Breast epithelium (tissue), 4 donors: ENCODE measurements around the gene FYB1. TPM values are rescaled to one million over a fixed set of nuclear protein-coding genes. Genes with fewer than 3 reads are reported as not detected.

Source experiments
- DNase-seq, 2 donors: peaks; one replicate each; pipeline ENCODE4 v3.0.0-alpha.2; 2019; ENCODE audit warnings: low spot score in 2 of 2
- H3K27ac ChIP-seq, 2 donors: fragments of 200-600 bp; sonication (generic) in 1 of 2; one replicate each; pipeline ENCODE4 v1.5.1; 2016 to 2019; ENCODE audit warnings: mild to moderate bottlenecking in 1 of 2
- H3K27me3 ChIP-seq, 2 donors: fragments of 200-600 bp; sonication (generic) in 1 of 2; one replicate each; pipeline versions ENCODE4 v1.5.1 to v1.6.0; 2017 to 2019; ENCODE audit warnings: control low read depth in 1 of 2, mild to moderate bottlenecking in 1 of 2
- H3K36me3 ChIP-seq: fragments of 200-600 bp; one replicate; pipeline ENCODE4 v1.5.1; 2019
- H3K4me1 ChIP-seq, 2 donors: fragments of 200-600 bp; sonication (generic); one replicate each; pipeline ENCODE4 v1.5.1; 2016 to 2019; ENCODE audit warnings: control low read depth in 1 of 2
- H3K4me3 ChIP-seq, 3 donors: fragments of 200-600 bp; sonication (generic); 1 replicate in 2 of 3; 2 replicates in 1 of 3; pipeline ENCODE4 v1.5.1; 2016 to 2019; ENCODE audit warnings: mild to moderate bottlenecking in 3 of 3, moderate library complexity in 2 of 3
- H3K9me3 ChIP-seq, 2 donors: fragments of 200-600 bp; sonication (generic) in 1 of 2; one replicate each; pipeline ENCODE4 v1.5.1; 2016 to 2019; ENCODE audit warnings: control low read depth in 1 of 2
- POLR2A ChIP-seq: fragments of 450-650 bp; IDR thresholded peaks from one replicate; pipeline ENCODE4 v1.6.1; 2016; ENCODE audit warnings: antibody characterized with exemption, mild to moderate bottlenecking, moderate library complexity
- POLR2AphosphoS5 ChIP-seq, 3 donors: sonication (generic); formaldehyde crosslinking; IDR thresholded peaks; one replicate each; pipeline ENCODE4 v1.6.1; 2017; ENCODE audit warnings: antibody characterized with exemption in 3 of 3
- intact Hi-C: fragments of 100-400 bp; cut with DNase I; formaldehyde crosslinking; loops from one replicate; pipeline ENCODE4 v1.15.1; 2023; ENCODE audit warnings: low total_unique reads
- total RNA-seq, 3 donors: library from RNA; depleted of rRNA; stranded (reverse); fragments of >200 nt; gene quantifications; one replicate each; pipeline ENCODE4 v1.1.0, GENCODE V29; 2016
- TF ChIP-seq, protein P1 (sequence below), 3 donors: fragments of 450-650 bp; IDR thresholded peaks; one replicate each; pipeline ENCODE4 v1.5.1; 2016 to 2017; ENCODE audit warnings: antibody characterized with exemption in 3 of 3, mild to moderate bottlenecking in 3 of 3, moderate library complexity in 3 of 3

FYB1 gene, protein sequence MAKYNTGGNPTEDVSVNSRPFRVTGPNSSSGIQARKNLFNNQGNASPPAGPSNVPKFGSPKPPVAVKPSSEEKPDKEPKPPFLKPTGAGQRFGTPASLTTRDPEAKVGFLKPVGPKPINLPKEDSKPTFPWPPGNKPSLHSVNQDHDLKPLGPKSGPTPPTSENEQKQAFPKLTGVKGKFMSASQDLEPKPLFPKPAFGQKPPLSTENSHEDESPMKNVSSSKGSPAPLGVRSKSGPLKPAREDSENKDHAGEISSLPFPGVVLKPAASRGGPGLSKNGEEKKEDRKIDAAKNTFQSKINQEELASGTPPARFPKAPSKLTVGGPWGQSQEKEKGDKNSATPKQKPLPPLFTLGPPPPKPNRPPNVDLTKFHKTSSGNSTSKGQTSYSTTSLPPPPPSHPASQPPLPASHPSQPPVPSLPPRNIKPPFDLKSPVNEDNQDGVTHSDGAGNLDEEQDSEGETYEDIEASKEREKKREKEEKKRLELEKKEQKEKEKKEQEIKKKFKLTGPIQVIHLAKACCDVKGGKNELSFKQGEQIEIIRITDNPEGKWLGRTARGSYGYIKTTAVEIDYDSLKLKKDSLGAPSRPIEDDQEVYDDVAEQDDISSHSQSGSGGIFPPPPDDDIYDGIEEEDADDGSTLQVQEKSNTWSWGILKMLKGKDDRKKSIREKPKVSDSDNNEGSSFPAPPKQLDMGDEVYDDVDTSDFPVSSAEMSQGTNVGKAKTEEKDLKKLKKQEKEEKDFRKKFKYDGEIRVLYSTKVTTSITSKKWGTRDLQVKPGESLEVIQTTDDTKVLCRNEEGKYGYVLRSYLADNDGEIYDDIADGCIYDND
- 10 to 100 TPM; 10.2 to 17.9 (median 11.4) TPM for total RNA-seq

DNA sequence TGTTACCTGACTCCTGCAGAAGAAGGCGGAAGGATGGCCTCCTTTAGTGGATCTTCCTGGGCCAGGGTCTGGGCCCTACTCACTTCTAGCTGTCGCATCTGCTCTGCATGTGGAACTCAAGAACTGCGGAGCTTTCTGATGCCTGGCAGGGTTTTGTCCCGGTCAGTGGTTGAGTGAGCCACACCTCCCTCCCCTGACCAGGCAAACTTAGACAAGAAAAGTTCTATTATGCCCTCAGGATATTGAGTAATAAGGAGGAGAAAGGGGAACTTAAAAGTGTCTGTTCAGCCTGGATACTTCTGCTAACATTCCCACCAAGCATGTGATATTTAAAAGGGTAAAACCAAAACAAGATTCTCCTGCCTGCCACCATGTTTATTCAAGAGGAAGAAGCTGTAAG is at the start of gene FYB1:
FYB1 (minus strand) TSS at position 127 of the 400 bp plus-strand sequence. CDS start 16,603 bp downstream, outside the sequence.
- H3K27me3 ChIP-seq = no peaks in the 10 kb centered on the region
- no peaks in the 10 kb centered on the region for H3K4me1 ChIP-seq
- TF ChIP-seq POLR2AphosphoS5 (IDR thresholded peaks at IDR 0.05) (no peak), POLR2A (no peak)
- TF ChIP-seq, protein P1, sequence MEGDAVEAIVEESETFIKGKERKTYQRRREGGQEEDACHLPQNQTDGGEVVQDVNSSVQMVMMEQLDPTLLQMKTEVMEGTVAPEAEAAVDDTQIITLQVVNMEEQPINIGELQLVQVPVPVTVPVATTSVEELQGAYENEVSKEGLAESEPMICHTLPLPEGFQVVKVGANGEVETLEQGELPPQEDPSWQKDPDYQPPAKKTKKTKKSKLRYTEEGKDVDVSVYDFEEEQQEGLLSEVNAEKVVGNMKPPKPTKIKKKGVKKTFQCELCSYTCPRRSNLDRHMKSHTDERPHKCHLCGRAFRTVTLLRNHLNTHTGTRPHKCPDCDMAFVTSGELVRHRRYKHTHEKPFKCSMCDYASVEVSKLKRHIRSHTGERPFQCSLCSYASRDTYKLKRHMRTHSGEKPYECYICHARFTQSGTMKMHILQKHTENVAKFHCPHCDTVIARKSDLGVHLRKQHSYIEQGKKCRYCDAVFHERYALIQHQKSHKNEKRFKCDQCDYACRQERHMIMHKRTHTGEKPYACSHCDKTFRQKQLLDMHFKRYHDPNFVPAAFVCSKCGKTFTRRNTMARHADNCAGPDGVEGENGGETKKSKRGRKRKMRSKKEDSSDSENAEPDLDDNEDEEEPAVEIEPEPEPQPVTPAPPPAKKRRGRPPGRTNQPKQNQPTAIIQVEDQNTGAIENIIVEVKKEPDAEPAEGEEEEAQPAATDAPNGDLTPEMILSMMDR (IDR thresholded peaks at IDR 0.05) = no peak
- no peak for DNase-seq
- H3K36me3 ChIP-seq = no peaks in the 10 kb centered on the region
- H3K4me3 ChIP-seq = peak within 1 kb of the TSS in 2 of 3 donors; percentile 7 to 12
- intact Hi-C loops = no loop called here
- no peaks in the 10 kb centered on the region for H3K9me3 ChIP-seq
- no peak within 1 kb of the TSS for H3K27ac ChIP-seq

- Histone ChIP-seq H3K27me3 (no peaks in the 10 kb centered on the region), H3K36me3 (no peaks in the 10 kb centered on the region), H3K9me3 (no peaks in the 10 kb centered on the region), H3K4me1 (no peaks in the 10 kb centered on the region), H3K27ac (no peak overlapping the region), H3K4me3 (no peak overlapping the region)
- DNase-seq = no peak
- TF ChIP-seq, protein P1 (IDR thresholded peaks at IDR 0.05) = no peak
- TF ChIP-seq POLR2A = no peak
- TF ChIP-seq POLR2AphosphoS5 (IDR thresholded peaks at IDR 0.05) = no peak
- intact Hi-C loops = no loop called here
These were observed 47.8 kb upstream of the FYB1 start for GRCh38 chr5:39267186-39267585.

DNA sequence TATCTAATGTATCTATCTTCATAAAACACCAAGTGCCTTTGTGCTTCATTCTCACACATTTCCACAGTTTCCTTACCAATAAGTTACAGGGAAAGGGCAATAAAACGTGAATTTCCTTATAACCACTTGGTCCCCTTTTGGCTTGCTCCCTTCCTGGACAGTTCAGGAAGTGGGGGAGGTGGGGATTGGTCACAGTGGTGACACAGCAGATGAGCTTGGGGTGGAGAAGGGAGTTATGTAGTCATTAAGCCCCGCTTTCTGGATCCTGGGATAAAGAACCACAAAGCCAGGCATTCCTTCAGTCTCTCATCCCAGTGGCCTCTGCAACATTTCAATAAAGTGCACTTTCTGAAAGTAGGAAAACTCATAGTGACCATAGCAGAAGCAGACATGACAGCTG is 47.1 kb upstream of the FYB1 start:
- Histone ChIP-seq H3K9me3 (no peaks in the 10 kb centered on the region), H3K27ac (no peak overlapping the region), H3K27me3 (no peaks in the 10 kb centered on the region), H3K4me3 (no peak overlapping the region), H3K36me3 (no peaks in the 10 kb centered on the region), H3K4me1 (no peaks in the 10 kb centered on the region)
- intact Hi-C loops = no loop called here
- DNase-seq = no peak
- TF ChIP-seq, protein P1 (IDR thresholded peaks at IDR 0.05) = no peak
- TF ChIP-seq POLR2AphosphoS5 (IDR thresholded peaks at IDR 0.05) (no peak), POLR2A (no peak)

DNA sequence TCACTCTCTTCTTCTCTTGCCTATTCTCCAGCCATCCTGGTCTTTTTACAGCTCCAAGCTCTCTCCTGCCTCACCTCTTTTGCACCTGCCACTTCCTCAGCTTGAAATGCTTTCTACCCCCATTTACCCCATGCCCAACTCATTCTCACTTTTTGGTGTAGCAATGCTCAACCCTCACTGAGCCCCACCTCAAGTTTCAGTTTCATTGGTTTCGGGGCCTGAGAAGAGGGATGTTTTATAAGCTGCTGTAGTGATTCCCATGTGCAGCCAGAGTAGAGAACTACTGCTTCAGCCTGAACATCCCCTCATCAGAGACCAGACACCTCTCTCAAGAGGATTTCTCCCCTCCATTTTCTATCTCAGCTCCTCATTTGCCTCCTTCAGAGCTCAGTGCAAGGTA is 45.2 kb upstream of the FYB1 start:
- Histone ChIP-seq H3K27ac (no peak overlapping the region), H3K9me3 (no peaks in the 10 kb centered on the region), H3K4me1 (no peaks in the 10 kb centered on the region), H3K36me3 (no peaks in the 10 kb centered on the region), H3K4me3 (no peak overlapping the region), H3K27me3 (no peaks in the 10 kb centered on the region)
- intact Hi-C loops = no loop called here
- TF ChIP-seq, protein P1 (IDR thresholded peaks at IDR 0.05) = no peak
- TF ChIP-seq POLR2AphosphoS5 (IDR thresholded peaks at IDR 0.05) = no peak
- TF ChIP-seq POLR2A = no peak
- DNase-seq = no peak

- no peaks in the 10 kb centered on the region for H3K4me1 ChIP-seq
- H3K36me3 ChIP-seq = no peaks in the 10 kb centered on the region
- no peaks in the 10 kb centered on the region for H3K9me3 ChIP-seq
- intact Hi-C loops = no loop called here
- no peak overlapping the region for H3K4me3 ChIP-seq
- no peaks in the 10 kb centered on the region for H3K27me3 ChIP-seq
- TF ChIP-seq POLR2A (no peak), POLR2AphosphoS5 (IDR thresholded peaks at IDR 0.05) (no peak)
- TF ChIP-seq, protein P1 (IDR thresholded peaks at IDR 0.05) = no peak
- H3K27ac ChIP-seq = no peak overlapping the region
- DNase-seq = no peak
These were observed 43.6 kb upstream of the FYB1 start for GRCh38 chr5:39262981-39263380.
